ENCODE measurements around the gene PRELID3B.

DNA sequence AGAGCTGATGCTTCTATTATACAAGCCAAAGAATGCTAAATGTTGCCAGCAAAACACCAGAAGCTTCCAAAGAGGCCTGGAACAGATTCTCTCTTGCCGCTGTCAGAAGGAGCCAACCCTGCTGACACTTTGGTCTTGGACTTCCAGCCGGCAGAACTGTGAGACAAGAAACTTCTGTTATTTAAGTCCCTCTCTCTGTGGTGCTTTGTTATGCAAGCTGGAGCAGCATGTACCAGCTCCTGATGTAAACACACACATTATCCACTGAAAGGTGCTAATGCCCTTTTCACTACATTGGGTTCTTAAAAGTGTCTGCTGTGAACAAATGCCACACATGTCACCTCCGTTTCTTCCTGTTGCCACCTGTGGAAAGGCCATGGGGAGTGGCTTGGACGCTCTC is 25.9 kb upstream of the PRELID3B start:
- no peak for TF ChIP-seq EZH2 (IDR thresholded peaks at IDR 0.05)
- TF ChIP-seq, protein P1, sequence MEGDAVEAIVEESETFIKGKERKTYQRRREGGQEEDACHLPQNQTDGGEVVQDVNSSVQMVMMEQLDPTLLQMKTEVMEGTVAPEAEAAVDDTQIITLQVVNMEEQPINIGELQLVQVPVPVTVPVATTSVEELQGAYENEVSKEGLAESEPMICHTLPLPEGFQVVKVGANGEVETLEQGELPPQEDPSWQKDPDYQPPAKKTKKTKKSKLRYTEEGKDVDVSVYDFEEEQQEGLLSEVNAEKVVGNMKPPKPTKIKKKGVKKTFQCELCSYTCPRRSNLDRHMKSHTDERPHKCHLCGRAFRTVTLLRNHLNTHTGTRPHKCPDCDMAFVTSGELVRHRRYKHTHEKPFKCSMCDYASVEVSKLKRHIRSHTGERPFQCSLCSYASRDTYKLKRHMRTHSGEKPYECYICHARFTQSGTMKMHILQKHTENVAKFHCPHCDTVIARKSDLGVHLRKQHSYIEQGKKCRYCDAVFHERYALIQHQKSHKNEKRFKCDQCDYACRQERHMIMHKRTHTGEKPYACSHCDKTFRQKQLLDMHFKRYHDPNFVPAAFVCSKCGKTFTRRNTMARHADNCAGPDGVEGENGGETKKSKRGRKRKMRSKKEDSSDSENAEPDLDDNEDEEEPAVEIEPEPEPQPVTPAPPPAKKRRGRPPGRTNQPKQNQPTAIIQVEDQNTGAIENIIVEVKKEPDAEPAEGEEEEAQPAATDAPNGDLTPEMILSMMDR (IDR thresholded peaks at IDR 0.05) = no peak

Measured in neural progenitor cell (in vitro differentiated cells).